Upper lobe of left lung (tissue), 6 donors: ENCODE results near the gene NFIX. TPM values are rescaled to one million over a fixed set of nuclear protein-coding genes. Genes with fewer than 3 reads are reported as not detected.

Experiments
- ATAC-seq, 2 donors: fragments of 200-7000 bp; cut with Tn5 transposase; one replicate each; pipeline ENCODE4 v1.9.1; 2022; ENCODE audit warnings: mild to moderate bottlenecking in 2 of 2, moderate library complexity in 2 of 2; ENCODE audit not compliant: low FRiP score in 2 of 2
- DNase-seq, 2 donors: peaks; one replicate each; pipeline ENCODE4 v3.0.0-alpha.2; 2019 to 2020
- H3K27ac ChIP-seq, 4 donors: fragments of 200-600 bp; sonication (generic); one replicate each; pipeline ENCODE4 v1.5.1; 2016 to 2019
- H3K27me3 ChIP-seq, 4 donors: fragments of 200-600 bp; sonication (generic); one replicate each; pipeline ENCODE4 v1.5.1; 2017 to 2019
- H3K36me3 ChIP-seq, 4 donors: fragments of 200-600 bp; sonication (generic); one replicate each; pipeline ENCODE4 v1.5.1; 2016 to 2019
- H3K4me1 ChIP-seq, 4 donors: fragments of 200-600 bp; sonication (generic); one replicate each; pipeline ENCODE4 v1.5.1; 2018 to 2019
- H3K4me3 ChIP-seq, 4 donors: fragments of 200-600 bp; sonication (generic); one replicate each; pipeline ENCODE4 v1.5.1; 2017 to 2019; ENCODE audit warnings: mild to moderate bottlenecking in 2 of 4, moderate library complexity in 1 of 4
- H3K9me3 ChIP-seq, 4 donors: fragments of 200-600 bp; sonication (generic); one replicate each; pipeline ENCODE4 v1.5.1; 2018 to 2019
- EP300 ChIP-seq, 4 donors: sonication (generic); formaldehyde crosslinking; IDR thresholded peaks; one replicate each; pipeline ENCODE4 v1.5.1; 2017; ENCODE audit warnings: antibody characterized with exemption in 4 of 4, control low read depth in 2 of 4
- POLR2A ChIP-seq, 4 donors: fragments of 450-650 bp; IDR thresholded peaks; one replicate each; pipeline ENCODE4 v1.5.1; 2016 to 2017; ENCODE audit warnings: antibody characterized with exemption in 4 of 4, mild to moderate bottlenecking in 2 of 4
- POLR2AphosphoS5 ChIP-seq, 2 donors: sonication (generic); formaldehyde crosslinking; IDR thresholded peaks; one replicate each; pipeline ENCODE4 v1.5.1; 2017; ENCODE audit warnings: antibody characterized with exemption in 2 of 2
- WGBS, 2 donors: methylation state at CpG; one replicate each; pipeline ENCODE4 v1.1.5; 2017 to 2018; 5-methylcytosine and 5-hydroxymethylcytosine counted together
- total RNA-seq, 6 donors: library from RNA; depleted of rRNA in 4 of 6; stranded (reverse); fragments of >200 nt in 4 of 6; gene quantifications; one replicate each; pipeline versions ENCODE4 v1.1.0 to v1.2.1, GENCODE V29; 2016 to 2021
- TF ChIP-seq, protein P1 (sequence below), 6 experiments: fragments of 450-650 bp in 4 of 6; fragments of 200-600 bp in 2 of 6; sonication (generic) in 2 of 6; IDR thresholded peaks; one replicate each; pipeline ENCODE4 v1.5.1; 2016 to 2019; ENCODE audit warnings: antibody characterized with exemption in 6 of 6
- donor health status: DM: no; HTN: no; CAD: no; lungs with moderate emphysema.
- donor health status: DM: no; HTN: yes; CAD: no; lungs with severe emphysema.

NFIX gene
- total RNA-seq, 6 donors from 2014 or later = 64.0 to 188 (median 107) TPM

DNA sequence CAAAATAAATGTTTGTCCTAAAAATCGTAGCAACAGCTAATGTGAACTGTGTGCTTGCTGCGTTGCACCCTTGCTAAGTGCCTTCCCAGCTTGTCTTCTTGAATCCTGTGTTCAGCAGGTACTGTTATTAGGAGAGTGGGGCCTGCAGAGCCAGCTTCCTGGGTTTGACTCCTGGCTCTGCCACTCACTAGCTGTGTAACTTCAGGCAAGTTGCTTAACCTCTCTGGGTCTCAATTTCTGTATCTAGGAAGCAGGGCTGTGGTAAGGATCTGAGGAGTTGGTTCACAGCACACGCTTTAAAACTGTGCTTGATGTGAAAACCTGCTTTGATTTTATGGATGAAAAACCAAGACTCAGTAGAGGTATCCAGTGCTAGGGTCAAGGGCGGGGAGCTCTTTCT is 10.0 kb downstream of the NFIX start:
- TF ChIP-seq, protein P1, sequence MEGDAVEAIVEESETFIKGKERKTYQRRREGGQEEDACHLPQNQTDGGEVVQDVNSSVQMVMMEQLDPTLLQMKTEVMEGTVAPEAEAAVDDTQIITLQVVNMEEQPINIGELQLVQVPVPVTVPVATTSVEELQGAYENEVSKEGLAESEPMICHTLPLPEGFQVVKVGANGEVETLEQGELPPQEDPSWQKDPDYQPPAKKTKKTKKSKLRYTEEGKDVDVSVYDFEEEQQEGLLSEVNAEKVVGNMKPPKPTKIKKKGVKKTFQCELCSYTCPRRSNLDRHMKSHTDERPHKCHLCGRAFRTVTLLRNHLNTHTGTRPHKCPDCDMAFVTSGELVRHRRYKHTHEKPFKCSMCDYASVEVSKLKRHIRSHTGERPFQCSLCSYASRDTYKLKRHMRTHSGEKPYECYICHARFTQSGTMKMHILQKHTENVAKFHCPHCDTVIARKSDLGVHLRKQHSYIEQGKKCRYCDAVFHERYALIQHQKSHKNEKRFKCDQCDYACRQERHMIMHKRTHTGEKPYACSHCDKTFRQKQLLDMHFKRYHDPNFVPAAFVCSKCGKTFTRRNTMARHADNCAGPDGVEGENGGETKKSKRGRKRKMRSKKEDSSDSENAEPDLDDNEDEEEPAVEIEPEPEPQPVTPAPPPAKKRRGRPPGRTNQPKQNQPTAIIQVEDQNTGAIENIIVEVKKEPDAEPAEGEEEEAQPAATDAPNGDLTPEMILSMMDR (IDR thresholded peaks at IDR 0.05) = no peak
- TF ChIP-seq POLR2A (IDR thresholded peaks at IDR 0.05) (no peak), POLR2AphosphoS5 (IDR thresholded peaks at IDR 0.05) (no peak), EP300 (IDR thresholded peaks at IDR 0.05) (no peak)

DNA sequence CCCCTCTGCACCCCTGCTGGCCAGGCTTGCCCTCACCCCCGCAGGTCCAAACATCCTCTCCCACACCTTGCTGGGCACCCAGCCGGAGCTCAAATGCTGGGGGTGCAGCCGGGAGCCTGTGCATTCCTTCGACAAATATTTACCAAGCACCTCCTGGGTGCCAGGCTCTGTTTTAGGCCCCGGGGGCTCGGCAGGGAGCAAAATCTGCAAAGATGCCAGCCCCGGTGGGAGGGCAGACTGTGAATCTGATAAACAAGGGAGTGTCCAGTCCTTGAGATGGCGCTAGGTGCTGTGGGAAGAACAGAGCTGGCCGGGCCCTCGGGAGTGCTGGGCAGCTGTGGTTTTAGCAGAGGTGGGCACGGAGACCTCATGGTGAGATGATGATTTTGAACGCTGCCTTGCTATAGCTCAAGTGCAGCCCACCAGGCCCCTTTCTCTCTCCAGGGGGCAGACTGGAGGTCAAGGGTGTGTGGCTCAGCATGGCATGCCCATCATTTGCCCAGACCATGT is 10.6 kb downstream of the NFIX start:
- 52 to 63% methylated on average over 9 to 12 of the region's 12 CpGs for WGBS, 2 donors
- TF ChIP-seq, protein P1 (IDR thresholded peaks at IDR 0.05) = no peak
- Histone ChIP-seq H3K4me1 (peaks cover 53 to 100% (median 90%) of the 10 kb centered on the region in 4 donors), H3K9me3 (no peaks in the 10 kb centered on the region), H3K36me3 (peaks cover 0 to 3% (median 0%) of the 10 kb centered on the region in 4 donors), H3K27ac (peak overlapping the region; percentile 74 to 94 (median 84)), H3K4me3 (no peak overlapping the region), H3K27me3 (no peaks in the 10 kb centered on the region)
- ATAC-seq (no peak), DNase-seq (peak in 1 of 2 donors; percentile 45)

More for the DNA sequence above, 10.0 kb downstream of the NFIX start:
- H3K36me3 ChIP-seq = peaks cover 0 to 3% (median 0%) of the 10 kb centered on the region in 4 donors
- H3K27ac ChIP-seq = peak overlapping the region; percentile 58 to 94 (median 84)
- no peak overlapping the region for H3K4me3 ChIP-seq
- DNase-seq (no peak), ATAC-seq (no peak)
- H3K27me3 ChIP-seq = no peaks in the 10 kb centered on the region
- WGBS, 2 donors = 76 to 83% methylated on average over 4 of the region's 4 CpGs
- H3K4me1 ChIP-seq = peaks cover 53 to 100% (median 90%) of the 10 kb centered on the region in 4 donors
- no peaks in the 10 kb centered on the region for H3K9me3 ChIP-seq

DNA sequence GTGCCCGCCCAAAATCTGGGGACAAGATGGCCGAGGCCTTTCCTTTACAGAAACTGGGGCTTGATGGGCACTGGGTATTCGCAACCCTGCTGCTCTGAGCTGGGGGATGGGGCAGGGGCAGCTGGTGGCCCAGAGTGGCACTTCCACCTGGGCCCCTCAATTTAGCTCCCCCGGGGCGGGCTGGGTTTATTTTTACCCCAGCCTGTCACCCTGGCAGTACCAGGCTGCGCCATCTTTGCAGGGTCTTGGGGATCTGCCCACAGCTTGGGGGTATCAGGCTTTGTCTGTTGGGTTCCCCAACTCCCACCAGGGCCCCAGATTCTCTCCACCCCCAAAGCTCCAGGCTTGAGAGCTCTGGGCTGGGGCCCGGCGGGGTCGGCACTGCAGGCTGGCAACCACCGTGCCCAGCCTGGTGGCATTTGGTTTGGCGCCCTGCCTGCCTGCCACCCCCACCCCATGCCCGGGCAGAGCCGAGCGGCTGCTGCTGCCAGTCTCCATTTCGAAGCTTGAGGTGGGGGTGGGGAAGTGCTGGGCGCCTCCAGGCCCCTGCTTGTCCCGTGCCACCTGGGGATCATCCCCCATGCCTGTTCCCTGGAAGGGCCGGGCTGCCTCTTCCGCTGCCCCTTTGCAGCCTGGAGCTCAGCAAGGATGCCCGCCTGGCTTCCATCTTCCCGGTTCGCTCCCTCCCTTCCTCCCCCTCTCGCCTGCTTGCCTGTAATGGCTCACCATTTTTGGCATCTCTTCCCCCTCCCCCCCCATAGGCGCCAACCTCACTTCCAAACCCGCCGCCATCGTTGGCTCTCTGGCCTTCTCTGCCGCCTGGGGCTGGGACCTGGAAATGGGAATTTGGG is 11.4 kb downstream of the NFIX start:
- TF ChIP-seq EP300 (IDR thresholded peaks at IDR 0.05) (no peak), POLR2A (IDR thresholded peaks at IDR 0.05) (no peak), POLR2AphosphoS5 (IDR thresholded peaks at IDR 0.05) (no peak)
- TF ChIP-seq, protein P1 (IDR thresholded peaks at IDR 0.05) = no peak
- H3K4me3 ChIP-seq = peak overlapping the region in 1 of 4 donors; percentile 8
- H3K36me3 ChIP-seq = peaks cover 0 to 3% (median 0%) of the 10 kb centered on the region in 4 donors
- no peaks in the 10 kb centered on the region for H3K9me3 ChIP-seq
- H3K4me1 ChIP-seq = peaks cover 53 to 100% (median 85%) of the 10 kb centered on the region in 4 donors
- ATAC-seq (no peak), DNase-seq (peak in 1 of 2 donors; percentile 79)
- H3K27me3 ChIP-seq = peaks cover 0 to 4% (median 0%) of the 10 kb centered on the region in 4 donors
- H3K27ac ChIP-seq = peak overlapping the region; percentile 74 to 94 (median 84)
- 60 to 66% methylated on average over 13 to 27 of the region's 28 CpGs for WGBS, 2 donors

DNA sequence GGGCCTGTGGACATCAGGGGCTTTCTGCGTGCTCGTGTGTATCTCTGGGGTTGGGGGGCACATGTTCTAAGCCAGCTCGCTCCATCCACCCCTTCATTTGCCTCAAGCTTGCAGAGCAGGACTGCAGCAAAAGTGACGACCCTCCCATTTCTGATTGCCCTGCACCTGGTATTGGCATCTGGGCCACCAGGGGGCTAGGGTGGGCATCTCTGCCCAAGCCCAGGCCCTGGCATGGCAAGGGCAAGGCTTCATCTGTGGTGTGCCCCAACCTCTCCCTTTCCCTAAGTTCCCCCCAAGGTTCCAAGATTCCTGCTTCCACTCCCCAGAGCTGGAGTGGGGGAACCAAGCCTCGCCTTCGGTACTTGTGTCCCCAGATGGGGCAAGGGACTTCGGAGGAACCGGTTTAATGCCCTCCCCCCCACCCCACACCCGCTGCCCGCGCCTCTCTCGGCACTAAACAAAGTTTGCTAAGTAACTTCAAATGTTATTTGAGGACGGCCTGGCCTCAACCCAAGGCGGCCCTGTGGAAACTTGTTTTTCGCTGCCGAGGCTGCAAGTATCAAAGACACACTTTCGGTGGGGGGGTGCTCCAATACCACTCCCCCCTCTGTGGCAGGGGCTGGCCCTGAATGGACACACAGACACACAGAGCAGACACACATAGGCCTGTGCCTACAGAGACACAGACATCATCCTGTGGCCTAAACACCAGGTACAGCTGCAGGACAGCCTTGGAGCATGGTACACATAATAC is 12.2 kb downstream of the NFIX start:
- Histone ChIP-seq H3K4me3 (peak overlapping the region in 1 of 4 donors; percentile 8), H3K27ac (peak overlapping the region; percentile 74 to 94 (median 84)), H3K4me1 (peaks cover 57 to 100% (median 86%) of the 10 kb centered on the region in 4 donors), H3K27me3 (peaks cover 0 to 12% (median 6%) of the 10 kb centered on the region in 4 donors), H3K9me3 (no peaks in the 10 kb centered on the region), H3K36me3 (peaks cover 0 to 3% (median 0%) of the 10 kb centered on the region in 4 donors)
- ATAC-seq = peak in 1 of 2 donors; percentile 69
- TF ChIP-seq, protein P1 (IDR thresholded peaks at IDR 0.05) = peak in 1 of 6 experiments; percentile 21
- TF ChIP-seq EP300 (IDR thresholded peaks at IDR 0.05) = no peak
- TF ChIP-seq POLR2A (IDR thresholded peaks at IDR 0.05) = no peak
- TF ChIP-seq POLR2AphosphoS5 (IDR thresholded peaks at IDR 0.05) = peak in 1 of 2 donors; percentile 27
- WGBS, 2 donors = 47 to 54% methylated on average over 13 to 17 of the region's 17 CpGs
- peak in 1 of 2 donors; percentile 89 for DNase-seq
